Endothelial cell of umbilical vein (primary cell): Measurements from ENCODE around the gene MAGEA2B. TPM values are rescaled to one million over a fixed set of nuclear protein-coding genes. Genes with fewer than 3 reads are reported as not detected.
"Not testable (repeated sequence)": the region's sequence is repeated elsewhere in the genome, so short reads cannot be mapped to it uniquely, and the experiment has no call there.

Experiments used
- BruUV-seq: library from RNA; stranded (reverse); fragments of 400-500 nt; replicated peaks from 2 replicates; lab custom pipeline; 2021; lab: Mats Ljungman, UMichigan
- CTCF ChIA-PET: fragments of 300-600, 350-600 bp; sonication (Branson Sonifier 250); formaldehyde crosslinking; loops from one replicate; lab custom pipeline; 2021; ENCODE audit warnings: antibody characterized with exemption, inconsistent platforms; lab: Charles Lee
- POLR2A ChIA-PET: fragments of 300-600, 350-600 bp; sonication (Branson Sonifier 250); formaldehyde crosslinking; loops from one replicate; lab custom pipeline; 2021; ENCODE audit warnings: antibody characterized with exemption, inconsistent platforms; lab: Charles Lee
- DNase-seq: peaks from one replicate; pipeline ENCODE4 v3.0.0-alpha.2; 2011; ENCODE audit warnings: low read depth, low spot score
- FAIRE-seq: peaks from 2 replicates; lab custom pipeline; 2011; peaks lifted over from hg19 to GRCh38; lab: Jason Lieb, UNC
- H2AFZ ChIP-seq: 2 replicates; pipeline ENCODE4 v1.6.0; 2012; ENCODE audit warnings: low read depth, low read length, control low read depth, inconsistent platforms
- H3K27ac ChIP-seq: 2 replicates; pipeline ENCODE4 v1.5.1; 2011; ENCODE audit warnings: low read depth, mild to moderate bottlenecking, control low read depth, low read length, moderate library complexity; ENCODE audit not compliant: insufficient read depth
- H3K27me3 ChIP-seq, 2 experiments: 2 replicates each; pipeline versions ENCODE4 v1.6.0 to v1.6.1; 2011; ENCODE audit warnings: low read length in 2 of 2, mixed read lengths in 1 of 2; ENCODE audit not compliant: control insufficient read depth in 2 of 2, insufficient read depth in 2 of 2
- H3K36me3 ChIP-seq, 2 experiments: 2 replicates in 1 of 2; 3 replicates in 1 of 2; pipeline ENCODE4 v1.5.1; 2011; ENCODE audit warnings: low read length in 2 of 2, mild to moderate bottlenecking in 1 of 2, moderate library complexity in 1 of 2; ENCODE audit not compliant: control insufficient read depth in 2 of 2, insufficient read depth in 2 of 2; ENCODE audit errors: extremely low read depth in 1 of 2
- H3K4me1 ChIP-seq: 3 replicates; pipeline ENCODE4 v1.5.1; 2011; ENCODE audit warnings: mild to moderate bottlenecking, low read length; ENCODE audit not compliant: control insufficient read depth, insufficient read depth; ENCODE audit errors: extremely low read depth
- H3K4me2 ChIP-seq: 2 replicates; pipeline ENCODE4 v1.6.1; 2011; ENCODE audit warnings: low read length, control low read depth, mixed read lengths; ENCODE audit not compliant: insufficient read depth
- H3K4me3 ChIP-seq, 3 experiments: fragments of 200-600 bp in 1 of 3; sonication (generic), shearing (Covaris generic) in 1 of 3; replicated peaks in 1 of 3; 2 replicates each; pipeline ENCODE4 v1.5.1; 2011 to 2016; ENCODE audit warnings: control low read depth in 3 of 3, low read length in 3 of 3, mild to moderate bottlenecking in 2 of 3, inconsistent platforms in 1 of 3, low read depth in 1 of 3, moderate library complexity in 1 of 3; ENCODE audit not compliant: insufficient read depth in 1 of 3
- H3K79me2 ChIP-seq: 2 replicates; pipeline ENCODE4 v1.6.0; 2012; ENCODE audit warnings: low read length, inconsistent platforms; ENCODE audit not compliant: control insufficient read depth, insufficient read depth
- H3K9ac ChIP-seq: replicated peaks from 2 replicates; pipeline ENCODE3; 2011; ENCODE audit warnings: low read length, control low read depth; ENCODE audit not compliant: insufficient read depth; ENCODE audit errors: extremely low read depth
- H3K9me1 ChIP-seq: replicated peaks from 3 replicates; pipeline ENCODE4 v1.6.0; 2011; ENCODE audit warnings: mild to moderate bottlenecking, low read length; ENCODE audit not compliant: control insufficient read depth, insufficient read depth; ENCODE audit errors: extremely low read depth
- H3K9me3 ChIP-seq: replicated peaks from 2 replicates; pipeline ENCODE4 v1.5.1; 2012; ENCODE audit warnings: low read length, inconsistent platforms; ENCODE audit not compliant: control insufficient read depth, insufficient read depth
- H4K20me1 ChIP-seq: replicated peaks from 2 replicates; pipeline ENCODE3; 2011; ENCODE audit warnings: mild to moderate bottlenecking, low read length; ENCODE audit not compliant: control insufficient read depth, insufficient read depth; ENCODE audit errors: extremely low read depth
- dilution Hi-C: fragments of 300-500 bp; cut with MboI; formaldehyde crosslinking; loops from one replicate; pipeline ENCODE4 v1.15.0; 2019; ENCODE audit warnings: low sequenced_read_pairs; ENCODE audit not compliant: extremely low pct_ligation_motif_present
- intact Hi-C: fragments of 100-400 bp; cut with micrococcal nuclease; formaldehyde crosslinking; loops from one replicate; pipeline ENCODE4 v1.10.0; 2022
- polyA plus RNA-seq, 4 experiments: library from polyadenylated mRNA; depleted of rRNA in 3 of 4; stranded (reverse) in 3 of 4; unstranded in 1 of 4; fragments of >200 nt; gene quantifications; 2 replicates each; pipeline versions ENCODE4 v1.2.1 to v1.2.3, GENCODE V29; 2011 to 2012; ENCODE audit warnings: missing spikeins in 1 of 4
- total RNA-seq: library from RNA; stranded (reverse); gene quantifications from 2 replicates; pipeline ENCODE4 v1.2.3, GENCODE V29; 2021

The MAGEA2B gene
- total and polyA plus RNA-seq, 2 donors (not counting 3 experiments of a cell fraction or from before 2014, with no cell fraction given), result not detected

GRCh38 chrX:152706500-152706899, 7.9 kb upstream of the MAGEA2B start:
- H3K9ac ChIP-seq, H2AFZ ChIP-seq, dilution Hi-C loops, H3K9me3 ChIP-seq, H4K20me1 ChIP-seq, FAIRE-seq, H3K9me1 ChIP-seq, H3K27ac ChIP-seq, H3K4me3 ChIP-seq, CTCF ChIA-PET, DNase-seq, BruUV-seq, H3K36me3 ChIP-seq, H3K27me3 ChIP-seq, H3K4me2 ChIP-seq, intact Hi-C loops, H3K4me1 ChIP-seq, POLR2A ChIA-PET, H3K79me2 ChIP-seq: not testable (repeated sequence)

DNA sequence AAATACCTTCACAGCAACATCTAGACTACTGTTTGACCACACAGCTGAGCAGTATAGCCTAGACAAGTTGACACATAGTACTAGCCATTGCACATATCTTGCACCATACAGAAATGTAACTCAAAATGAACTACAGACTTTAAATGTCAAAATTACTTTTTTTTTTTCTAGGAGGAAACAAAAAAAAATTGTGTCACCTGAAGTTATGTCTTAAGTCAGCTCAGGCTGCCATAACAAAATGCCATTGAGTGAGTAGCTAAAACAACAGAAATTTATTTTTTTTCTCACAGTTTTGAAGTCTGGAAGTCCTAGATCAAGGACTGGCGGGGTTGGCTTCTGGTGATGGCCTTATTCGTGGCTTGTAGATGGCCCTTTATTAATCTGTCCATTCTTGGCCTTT, 5.3 kb upstream of the MAGEA2B start, which contains the start of gene CSAG2:
TSS of gene CSAG2 (minus strand) at position 101 of the 400 bp plus-strand sequence. CDS start 161 bp downstream, outside the sequence.
- H4K20me1 ChIP-seq, FAIRE-seq, CTCF ChIA-PET, H3K4me3 ChIP-seq, DNase-seq, H3K79me2 ChIP-seq, H3K4me2 ChIP-seq, H3K27ac ChIP-seq, BruUV-seq, H2AFZ ChIP-seq, H3K36me3 ChIP-seq, H3K4me1 ChIP-seq, H3K9ac ChIP-seq, H3K27me3 ChIP-seq, H3K9me1 ChIP-seq, POLR2A ChIA-PET, H3K9me3 ChIP-seq, dilution Hi-C loops, intact Hi-C loops: not testable (repeated sequence)

DNA sequence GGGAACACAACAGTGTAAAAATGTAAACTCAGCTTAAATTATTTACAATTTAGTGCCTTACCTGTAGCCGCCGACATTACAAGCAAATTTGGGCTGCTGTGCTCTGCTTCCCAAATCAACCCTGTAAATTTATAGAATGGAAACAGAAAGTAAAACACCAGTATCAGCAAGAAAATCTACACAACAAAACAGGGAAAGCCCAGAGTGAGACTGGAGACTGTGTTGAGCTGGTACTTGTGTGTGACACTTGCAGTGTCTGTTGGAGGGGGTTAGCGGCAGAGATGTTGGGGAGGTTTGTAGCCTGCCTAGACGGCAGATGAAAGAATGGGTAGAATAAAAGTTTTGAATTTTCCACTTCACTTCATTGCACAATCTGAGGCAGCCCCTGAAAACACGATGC, 1.2 kb upstream of the MAGEA2B start:
- POLR2A ChIA-PET, CTCF ChIA-PET, FAIRE-seq, H3K9me3 ChIP-seq, H3K4me3 ChIP-seq, DNase-seq, H3K9ac ChIP-seq, intact Hi-C loops, H3K36me3 ChIP-seq, H3K9me1 ChIP-seq, H3K4me2 ChIP-seq, H3K4me1 ChIP-seq, H3K79me2 ChIP-seq, BruUV-seq, H4K20me1 ChIP-seq, H2AFZ ChIP-seq, dilution Hi-C loops, H3K27ac ChIP-seq, H3K27me3 ChIP-seq: not testable (repeated sequence)
